GM03348 (cell line): ENCODE data around the gene SMCO3.

Experiments used
- DNase-seq: peaks from one replicate; pipeline ENCODE4 v3.0.0; 2012; ENCODE audit warnings: low spot score

The SMCO3 gene

DNA sequence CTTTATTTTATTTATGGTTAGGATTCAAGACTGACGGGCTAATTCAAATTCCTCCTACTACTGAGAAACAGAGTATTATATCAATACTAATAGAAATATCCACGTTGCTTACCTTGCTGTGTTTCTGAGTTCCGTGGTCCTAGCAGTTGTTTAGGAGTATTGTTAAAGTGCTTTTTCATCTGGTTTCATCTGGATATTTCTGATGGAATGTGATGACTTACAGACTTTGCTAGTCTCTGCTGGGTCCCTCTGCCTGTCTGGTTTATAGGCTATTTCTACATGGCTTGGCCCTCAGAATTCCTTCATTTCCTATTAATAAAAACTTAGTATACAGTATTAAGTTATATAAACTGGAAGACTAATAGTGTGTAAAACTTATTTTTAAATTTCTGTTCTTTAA lies at the start of gene SMCO3:
SMCO3 (minus strand) TSS at position 169 of the 400 bp plus-strand sequence. CDS start 7,502 bp downstream, outside the sequence.
- no peak for DNase-seq

DNA sequence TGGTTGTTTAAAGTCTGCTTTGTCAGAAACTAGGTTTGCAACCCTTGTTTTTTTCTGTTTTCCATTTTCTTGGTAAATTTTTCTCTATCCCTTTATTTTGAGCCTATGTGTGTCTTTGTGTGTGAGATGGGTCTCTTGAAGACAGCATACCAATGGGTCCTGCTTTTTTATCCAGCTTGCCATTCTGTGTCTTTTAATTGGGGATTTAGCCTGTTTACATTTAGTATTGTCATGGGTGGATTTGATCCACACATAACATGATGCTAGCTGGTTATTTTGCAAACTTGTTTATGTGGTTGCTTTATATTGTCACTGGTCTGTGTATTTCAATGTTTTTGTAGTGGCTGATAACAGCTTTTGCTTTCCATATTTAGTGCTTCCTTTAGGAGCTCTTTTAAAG lies 46.5 kb upstream of the SMCO3 start:
- DNase-seq: no peak

DNA sequence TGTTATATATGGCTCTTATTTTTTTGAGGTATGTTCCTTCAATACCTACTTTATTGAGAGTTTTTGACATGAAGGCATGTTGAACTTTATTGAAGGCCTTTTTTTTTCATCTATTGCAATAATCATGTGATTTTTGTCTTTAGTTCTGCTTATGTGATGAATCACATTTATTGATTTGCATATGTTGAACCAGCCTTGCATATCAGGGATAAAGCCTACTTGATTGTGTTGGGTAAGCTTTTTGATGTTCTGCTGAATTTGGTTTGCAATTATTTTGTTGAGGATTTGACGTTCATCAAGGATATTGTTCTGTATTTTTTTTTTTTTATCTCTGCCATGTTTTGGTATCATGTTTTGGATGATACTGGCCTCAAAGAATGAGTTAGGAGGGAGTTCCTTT lies 44.5 kb upstream of the SMCO3 start:
- no peak for DNase-seq

DNA sequence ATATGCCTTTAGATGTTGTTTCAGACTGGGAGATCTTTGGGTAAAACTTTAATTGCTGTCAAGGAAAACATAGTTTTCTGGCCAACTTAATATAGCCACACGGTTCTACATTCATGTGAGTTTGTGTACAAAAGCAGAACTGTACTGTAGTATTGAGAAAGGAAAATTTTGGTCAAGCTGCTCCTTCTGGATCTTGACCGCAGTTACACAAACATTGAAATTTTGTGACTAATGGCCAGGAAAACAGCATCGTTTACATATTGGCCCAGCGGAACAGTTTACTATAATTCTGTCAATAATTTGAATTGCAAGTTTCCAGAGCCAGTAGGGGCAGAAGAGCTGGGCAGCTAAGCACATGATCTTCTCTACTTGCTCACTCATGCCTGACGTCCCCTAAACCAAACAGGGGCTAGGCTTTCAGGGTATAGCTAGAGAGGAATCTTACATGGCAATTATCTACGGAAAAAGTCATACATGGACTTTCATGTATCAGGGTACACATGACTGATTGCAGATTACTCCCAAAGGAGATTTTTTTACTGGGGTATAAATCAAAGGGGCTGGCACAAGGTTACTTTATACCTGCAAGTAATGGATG lies 40.7 kb upstream of the SMCO3 start:
- DNase-seq: peak; percentile 24

DNA sequence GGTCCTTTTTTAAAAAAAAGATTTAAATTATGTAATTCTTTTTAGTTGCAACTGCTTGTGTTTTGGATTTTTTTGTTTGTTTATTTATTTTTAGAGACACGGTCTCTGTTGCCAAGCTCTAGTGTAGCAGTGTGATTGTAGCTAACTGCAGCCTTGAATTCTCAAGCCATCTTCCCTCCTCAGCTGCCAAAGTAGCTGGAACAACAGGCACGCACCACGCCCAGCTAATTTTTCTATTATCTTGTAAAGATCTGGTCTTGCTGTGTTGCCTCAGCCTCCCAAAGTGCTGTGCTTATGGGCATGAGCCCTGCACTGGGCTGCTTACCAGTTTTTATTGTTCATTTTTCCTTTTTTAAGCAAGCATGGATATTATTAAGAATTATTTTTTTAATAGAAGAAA lies 40.0 kb upstream of the SMCO3 start:
- no peak for DNase-seq

DNA sequence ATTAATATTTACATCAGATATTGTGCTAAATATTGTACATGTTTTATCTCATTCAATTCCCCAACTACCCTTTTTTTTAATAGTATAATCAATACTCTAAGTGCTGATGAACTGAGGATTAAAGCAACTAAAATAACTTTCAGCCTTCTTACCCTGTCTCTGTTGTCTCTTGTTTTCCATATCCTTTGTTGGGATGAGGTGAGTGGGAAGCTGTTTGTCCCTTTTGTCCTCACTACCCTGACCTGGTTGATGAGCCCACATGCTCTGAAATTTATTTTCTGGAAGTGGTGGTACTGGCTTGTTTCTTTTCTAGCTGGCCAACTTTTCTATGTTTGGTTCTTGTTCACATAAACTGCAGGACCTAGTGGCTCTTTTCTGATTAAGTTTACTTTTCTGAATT lies 38.9 kb upstream of the SMCO3 start:
- DNase-seq: no peak

DNA sequence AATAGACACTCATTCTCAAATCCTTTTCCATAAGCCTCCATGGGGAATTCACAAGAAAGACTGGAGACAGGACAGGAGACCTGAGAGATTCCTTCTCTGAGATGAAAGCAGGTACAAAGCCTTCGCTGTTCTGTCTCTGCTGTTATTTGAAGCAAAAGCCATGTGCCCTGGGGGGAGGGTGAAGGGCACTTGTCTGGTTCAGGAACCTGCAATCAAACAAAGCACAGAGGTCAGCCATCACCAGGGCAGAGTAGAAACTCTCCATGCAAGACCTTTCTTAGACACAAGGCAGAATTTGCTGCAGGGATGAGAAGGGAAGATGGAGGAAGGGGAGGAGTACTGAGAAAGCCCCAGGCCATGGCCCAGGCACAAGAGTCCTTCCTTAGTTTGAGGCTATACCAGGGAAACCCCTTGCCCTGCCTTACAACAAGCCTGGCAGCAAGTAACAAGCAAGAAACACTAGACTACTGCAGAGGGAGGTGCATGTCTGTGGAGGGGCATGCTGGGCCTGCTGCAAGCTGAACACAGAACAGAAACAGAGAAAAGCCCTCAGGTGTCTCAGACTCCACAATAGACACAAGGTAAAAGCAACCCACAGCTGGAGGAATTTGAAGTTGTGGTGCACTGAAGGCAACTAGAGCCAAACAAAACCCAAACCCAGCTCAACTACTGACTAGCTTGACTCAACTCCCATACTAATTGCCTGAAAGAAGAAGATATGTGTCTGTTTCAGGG lies 37.1 kb upstream of the SMCO3 start:
- no peak for DNase-seq

DNA sequence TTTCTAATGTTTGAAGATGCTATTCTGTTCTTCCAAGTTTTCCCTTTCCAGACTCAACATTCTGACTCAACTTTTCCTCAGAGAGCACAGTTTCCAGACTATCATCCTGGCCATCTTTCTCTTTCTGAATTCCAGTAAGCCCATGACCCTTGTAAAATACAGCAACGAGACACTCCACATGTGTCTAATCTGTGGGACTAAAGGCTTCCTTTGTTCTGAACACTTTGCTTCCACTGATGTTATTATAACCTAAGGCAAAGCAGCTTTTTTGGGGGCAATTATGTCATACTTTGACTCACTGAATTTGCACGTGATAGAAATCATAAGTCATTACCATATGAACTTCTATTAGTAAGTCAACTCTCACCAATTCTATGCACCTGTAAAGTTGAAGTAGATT lies 35.7 kb upstream of the SMCO3 start:
- peak; percentile 13 for DNase-seq

DNA sequence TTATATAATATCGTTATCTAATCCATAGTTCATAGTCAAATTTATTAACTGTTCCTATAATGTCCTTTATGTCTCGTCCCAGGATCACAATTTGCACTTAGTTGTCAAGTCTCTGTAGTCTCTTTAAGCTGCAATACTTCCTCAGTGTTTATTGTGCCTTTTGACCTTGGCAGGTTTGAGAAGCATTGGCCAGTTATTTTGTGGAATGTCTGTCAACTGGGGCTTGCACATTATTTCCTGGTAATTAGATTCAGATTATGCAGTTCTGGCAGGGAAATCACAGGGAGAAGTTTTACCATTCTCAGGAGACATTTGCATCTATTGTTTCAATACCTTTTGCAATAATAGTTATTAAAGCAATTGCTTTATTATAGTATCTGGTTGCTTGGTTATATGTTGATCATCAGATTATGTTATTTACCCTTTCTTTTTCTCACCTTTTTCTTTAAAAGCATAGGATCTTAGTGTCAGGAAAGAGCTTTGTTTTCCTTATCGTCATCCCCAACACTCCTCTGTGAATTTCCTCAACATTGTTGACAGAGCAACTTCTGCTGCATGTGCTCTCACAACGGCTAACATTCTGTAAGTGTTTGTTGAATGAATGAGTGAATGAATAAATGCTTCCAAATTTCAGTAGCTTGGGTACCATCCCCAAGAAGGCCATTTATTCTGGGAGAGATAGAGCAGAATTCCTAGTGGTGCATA lies 33.0 kb upstream of the SMCO3 start:
- DNase-seq: no peak

DNA sequence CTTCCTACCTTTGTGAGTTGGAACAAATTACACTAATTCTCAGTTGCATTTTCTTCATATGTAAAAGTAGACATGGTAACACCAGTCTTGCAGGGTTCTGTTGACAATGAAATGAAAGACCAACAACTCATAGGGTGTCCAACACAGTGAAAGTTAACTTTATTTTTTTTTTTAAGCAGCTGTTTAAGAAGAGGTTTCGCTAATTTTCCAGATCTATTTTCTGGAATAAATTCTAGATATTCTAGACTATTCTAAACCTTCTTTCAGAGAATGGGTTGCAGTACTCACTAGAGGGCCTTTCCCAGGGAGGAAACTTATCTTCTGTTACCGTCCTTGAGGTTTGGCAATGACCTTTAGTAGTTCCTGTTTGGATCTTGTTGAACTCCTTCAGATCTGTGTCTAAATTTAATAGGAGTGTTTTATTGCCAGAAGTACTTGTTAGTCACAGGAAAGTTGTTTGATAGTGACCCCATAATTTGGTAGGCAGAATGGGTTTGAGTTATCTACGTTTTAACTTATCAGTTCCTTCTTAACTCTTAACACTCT lies 32.1 kb upstream of the SMCO3 start:
- DNase-seq: no peak

DNA sequence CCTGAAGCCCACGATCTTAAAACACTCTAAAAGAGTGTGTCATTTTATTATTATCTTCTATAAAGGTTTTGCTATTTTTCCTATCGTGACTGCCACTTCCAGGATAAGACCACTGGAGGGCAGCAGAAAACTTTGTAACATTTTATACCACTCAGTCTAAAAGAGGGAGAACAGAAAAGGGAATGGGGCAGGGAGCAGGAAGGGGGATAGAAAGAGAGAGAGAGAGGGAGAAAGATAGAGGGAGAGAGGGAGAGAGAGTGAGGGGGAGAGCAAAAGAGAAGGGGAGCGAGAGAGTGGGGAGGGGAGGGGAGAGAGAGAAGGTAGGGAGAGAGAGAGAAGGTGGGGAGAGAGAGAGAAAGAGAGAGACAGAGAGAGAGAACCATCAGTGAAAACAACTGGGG lies 31.4 kb upstream of the SMCO3 start:
- DNase-seq: peak; percentile 72

DNA sequence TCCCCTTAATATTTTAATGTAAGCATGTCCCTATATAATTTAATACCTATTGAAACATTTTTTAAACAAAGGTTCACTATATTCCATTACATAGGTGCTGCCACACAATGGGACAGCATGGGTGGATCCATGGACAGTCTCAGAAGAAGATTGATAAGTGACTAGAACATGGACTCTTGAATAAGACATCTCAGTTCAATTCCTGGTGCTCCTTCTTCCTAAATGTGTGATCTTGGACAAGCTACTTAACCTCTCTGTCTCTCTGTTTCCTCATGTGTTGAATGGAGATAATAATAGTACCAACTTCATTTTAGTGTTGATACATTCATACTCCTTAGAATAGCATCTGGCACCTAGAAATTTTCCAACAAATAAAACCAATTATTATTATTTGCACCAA lies 30.4 kb upstream of the SMCO3 start:
- DNase-seq: no peak

DNA sequence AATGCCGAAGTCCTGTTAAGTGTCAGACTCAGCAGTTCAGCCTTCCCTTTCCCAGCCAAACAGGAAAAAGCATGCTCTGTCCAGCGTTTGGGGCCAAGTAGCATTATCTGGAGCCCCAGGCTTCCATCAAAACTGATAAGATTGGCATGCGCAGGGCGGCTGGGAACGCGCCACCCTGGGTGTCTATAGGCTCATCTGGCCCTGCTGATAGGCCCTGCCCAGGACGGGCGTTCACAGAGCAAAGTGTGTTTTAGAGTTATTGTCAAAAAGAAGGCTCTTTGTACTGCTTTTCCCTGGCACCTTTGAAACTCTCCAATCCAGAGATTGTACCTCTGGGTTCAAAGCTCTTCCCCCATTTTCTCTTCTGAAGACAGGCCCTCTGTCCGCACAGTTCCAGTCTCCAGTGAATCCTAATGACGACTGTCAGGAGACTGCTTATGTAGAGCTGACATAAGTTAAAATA lies 29.5 kb upstream of the SMCO3 start, which contains the start of gene ART4:
ART4 (minus strand) TSS at position 102 of the 463 bp plus-strand sequence. CDS start 413 bp downstream, outside the sequence.
- no peak for DNase-seq

DNA sequence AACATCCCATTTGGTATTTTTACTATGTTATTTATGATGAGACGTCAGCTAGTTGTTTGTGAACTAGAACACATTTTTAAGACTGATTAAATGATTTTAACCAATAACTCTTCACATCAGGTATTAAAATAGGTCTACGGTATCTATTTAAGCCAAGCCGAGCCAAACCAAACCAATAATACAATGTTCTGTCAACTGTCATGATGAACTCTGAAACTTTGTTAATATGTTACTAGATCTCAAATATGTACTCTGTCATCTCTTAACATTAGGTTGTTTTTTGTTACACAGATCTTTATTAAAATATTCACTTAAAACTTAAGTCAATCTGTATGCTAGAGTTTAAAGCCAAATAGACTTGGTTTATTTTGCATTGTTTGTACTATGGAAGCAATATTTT lies 28.3 kb upstream of the SMCO3 start:
- DNase-seq: no peak

DNA sequence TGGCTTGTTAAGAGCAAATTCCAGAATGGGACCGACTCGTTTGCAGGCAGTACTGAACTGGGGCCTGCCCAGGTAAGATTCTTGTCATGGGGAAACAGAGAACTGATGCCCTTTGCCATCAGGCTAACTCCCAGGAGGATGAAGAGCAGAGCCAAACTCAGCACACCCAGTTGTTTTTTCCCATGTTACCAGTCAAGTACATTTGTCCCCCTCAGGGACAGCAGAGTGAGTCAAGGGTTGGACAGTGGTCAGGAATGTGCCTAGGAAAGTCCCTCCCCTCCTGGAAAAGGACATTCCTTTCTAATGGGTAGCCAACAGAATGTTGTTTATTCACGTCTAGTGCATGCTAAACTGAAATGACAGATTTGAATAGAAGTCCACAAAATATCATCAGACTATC lies 27.8 kb upstream of the SMCO3 start:
- DNase-seq: peak; percentile 61

DNA sequence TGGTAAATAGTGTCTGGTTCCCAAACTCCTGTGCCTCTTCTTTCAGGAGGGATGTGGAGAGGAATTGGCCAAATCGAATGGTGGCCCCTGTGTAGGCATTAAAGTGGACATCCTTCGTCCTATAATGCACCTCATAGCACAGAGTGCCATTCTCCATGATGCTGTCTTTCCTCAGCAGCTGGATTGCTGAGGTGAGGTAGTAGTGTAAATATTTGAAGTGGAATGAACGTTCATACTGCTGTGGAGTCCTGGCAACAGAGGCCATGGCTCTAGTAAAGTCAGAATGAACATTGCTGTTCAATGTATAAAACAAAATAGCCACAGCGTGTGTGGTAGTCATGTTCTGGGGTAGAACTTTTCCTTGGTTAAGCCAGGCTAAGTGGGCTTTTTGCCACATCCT lies 26.6 kb upstream of the SMCO3 start:
- DNase-seq: no peak

DNA sequence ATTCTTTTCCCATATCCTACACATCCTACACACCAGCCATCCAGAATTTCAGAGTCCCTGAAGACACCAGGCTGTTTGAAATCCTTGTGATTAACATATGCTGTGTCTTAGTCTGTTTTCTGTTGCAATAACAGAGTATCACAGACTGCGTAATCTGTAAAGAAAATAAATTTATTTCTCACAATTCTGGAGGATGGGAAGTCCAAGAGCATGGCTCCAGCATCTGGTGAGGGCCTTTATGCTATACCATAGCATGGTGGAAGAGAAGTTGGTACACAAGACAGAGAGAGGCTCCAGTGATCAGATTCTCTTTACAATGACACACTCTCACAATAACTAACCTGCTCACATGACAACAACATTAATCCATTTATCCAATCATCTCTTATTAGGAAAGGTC lies 25.3 kb upstream of the SMCO3 start:
- DNase-seq: no peak

DNA sequence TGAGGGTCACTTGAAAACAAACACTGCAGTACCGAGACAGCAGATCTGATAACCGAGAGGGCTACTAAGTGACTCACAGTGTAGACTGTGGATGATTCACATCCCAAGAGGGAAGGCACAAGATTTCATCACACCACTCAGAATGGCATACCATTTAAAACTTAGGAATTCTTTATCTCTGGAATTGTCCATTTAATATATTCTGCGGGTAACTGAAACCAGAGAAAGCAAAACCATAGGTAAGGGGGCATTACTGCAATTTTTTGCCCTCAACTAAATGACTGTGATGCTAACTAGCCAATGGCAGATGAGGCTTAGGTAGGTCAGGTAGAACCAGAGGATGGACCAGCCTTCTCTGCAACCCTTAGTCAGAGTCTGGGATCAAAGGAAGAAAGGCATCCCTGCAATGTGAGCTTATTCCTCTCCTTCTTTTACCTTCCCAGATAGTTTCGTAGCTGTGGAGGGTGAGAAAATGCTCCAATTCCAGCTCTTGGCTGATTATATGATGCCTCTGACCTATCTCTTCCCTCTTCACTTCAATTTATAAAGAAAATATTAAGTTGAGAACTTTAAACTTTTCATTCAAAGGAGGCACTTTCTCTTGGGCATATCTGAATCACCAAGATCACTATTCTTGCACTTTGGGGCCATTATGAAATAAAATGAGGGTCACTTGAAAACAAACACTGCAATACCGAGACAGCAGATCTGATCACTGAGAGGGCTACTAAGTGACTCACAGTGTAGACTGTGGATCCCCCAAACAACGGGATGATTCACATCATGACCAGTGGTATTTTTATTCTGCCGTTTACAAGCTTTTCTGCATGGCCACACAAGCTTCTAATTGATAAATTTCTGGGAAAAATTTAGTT lies 22.6 kb upstream of the SMCO3 start:
- peak; percentile 64 for DNase-seq

DNA sequence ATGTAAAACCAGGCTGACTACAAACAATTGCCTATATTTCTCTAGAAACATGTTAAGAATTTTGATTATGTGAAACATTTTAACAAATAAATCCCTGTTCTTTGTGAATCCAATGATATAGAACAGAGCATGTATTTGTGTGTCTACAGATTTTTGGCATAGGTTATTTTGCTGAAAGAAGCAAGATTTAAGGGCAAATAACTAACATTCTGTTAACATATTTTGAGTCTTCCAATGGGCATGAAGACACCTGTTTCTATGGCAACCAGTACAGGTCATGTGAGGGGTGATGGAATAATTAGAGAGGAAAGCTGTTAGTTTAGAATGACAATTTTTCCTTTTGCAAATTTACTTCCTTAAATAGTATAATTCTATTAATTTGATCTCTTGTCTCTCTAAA lies 20.5 kb upstream of the SMCO3 start:
- DNase-seq: no peak

DNA sequence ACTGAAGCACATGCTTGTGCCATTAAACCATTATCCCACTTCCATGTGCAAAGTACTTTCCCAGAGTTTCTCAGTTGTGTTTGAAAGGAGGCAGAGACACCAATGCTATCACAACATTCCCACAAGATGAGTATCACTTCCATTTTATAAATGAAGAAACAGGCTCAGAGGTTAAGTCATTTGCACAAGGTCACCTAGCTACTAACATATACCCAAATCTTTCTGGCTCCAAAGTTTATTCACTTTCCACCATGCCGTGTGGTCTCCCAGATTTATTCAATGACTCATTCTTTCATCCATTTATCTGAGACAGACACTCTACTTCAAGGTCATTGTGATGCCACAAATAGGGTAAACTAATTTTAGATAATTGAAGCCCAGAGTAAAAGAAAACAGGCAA lies 20.0 kb upstream of the SMCO3 start:
- DNase-seq: no peak

DNA sequence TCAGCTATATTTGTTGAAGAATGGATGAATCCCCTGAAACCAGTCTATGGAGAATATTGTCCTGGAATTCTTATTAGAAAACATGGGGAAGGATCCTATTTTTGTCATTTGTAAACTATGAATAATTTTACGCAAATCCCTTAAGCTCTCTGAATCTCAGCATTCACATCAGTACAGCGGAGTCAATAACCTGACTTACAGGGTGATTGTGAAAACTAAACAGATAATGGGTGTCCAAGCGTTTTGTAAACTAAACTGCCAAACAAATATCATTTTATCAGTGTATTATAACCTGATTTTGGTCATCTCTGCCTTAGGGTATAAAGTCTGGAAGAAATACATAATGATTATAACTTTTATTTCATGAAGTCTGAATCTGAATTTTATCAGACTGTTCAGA lies 19.4 kb upstream of the SMCO3 start:
- DNase-seq: no peak

DNA sequence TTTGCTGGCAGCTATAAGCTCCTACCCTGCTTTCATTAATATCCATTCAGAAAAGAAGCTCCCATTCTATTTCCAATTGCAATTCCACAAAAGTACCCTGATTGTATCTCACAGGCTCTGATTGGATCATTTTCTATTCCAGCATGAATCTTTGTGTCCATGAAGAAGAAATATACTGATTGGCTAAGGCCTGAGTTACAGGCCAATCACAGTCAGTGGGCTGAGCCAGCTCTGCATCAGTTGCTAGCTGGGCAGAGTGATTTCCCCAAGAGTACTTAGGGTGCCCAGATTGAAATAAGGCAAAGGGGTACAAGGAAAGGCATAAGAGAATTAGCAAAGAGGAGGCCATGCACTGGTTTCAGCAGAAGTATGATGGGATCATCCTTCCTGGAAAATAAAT lies 14.9 kb upstream of the SMCO3 start:
- DNase-seq: peak; percentile 29
